Measurements from ENCODE around the gene SETD5.

DNA sequence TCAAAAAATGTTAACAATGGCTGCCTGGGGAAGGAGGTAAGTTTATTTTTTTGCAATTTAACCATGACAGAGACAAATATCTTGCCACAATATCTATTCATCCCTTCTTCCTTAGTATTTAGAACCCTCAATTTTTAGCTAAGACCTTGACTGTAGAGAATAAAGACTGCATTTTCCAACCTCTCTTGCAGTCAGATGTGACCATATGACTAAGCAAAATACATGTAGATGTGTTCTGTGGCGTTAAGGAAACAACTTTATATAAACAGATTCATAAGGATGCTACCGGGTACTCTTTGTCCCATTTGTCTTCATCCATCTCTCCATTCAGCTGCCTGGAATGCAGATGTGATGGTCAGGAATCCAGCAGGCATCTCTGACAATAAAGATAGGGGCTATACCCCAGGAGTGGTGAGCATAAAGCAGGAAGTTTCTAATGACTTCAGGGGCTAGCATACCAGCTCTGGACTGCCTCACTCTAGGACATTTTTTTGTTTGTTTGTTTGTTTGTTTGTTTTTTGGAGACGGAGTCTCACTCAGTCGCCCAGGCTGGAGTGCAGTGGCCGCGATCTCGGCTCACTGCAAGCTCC, 115.1 kb downstream of the SETD5 start:
- TF ChIP-seq, protein P1, sequence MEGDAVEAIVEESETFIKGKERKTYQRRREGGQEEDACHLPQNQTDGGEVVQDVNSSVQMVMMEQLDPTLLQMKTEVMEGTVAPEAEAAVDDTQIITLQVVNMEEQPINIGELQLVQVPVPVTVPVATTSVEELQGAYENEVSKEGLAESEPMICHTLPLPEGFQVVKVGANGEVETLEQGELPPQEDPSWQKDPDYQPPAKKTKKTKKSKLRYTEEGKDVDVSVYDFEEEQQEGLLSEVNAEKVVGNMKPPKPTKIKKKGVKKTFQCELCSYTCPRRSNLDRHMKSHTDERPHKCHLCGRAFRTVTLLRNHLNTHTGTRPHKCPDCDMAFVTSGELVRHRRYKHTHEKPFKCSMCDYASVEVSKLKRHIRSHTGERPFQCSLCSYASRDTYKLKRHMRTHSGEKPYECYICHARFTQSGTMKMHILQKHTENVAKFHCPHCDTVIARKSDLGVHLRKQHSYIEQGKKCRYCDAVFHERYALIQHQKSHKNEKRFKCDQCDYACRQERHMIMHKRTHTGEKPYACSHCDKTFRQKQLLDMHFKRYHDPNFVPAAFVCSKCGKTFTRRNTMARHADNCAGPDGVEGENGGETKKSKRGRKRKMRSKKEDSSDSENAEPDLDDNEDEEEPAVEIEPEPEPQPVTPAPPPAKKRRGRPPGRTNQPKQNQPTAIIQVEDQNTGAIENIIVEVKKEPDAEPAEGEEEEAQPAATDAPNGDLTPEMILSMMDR (conservative IDR thresholded peaks at IDR 0.05), result no peak
- TF ChIP-seq ZFX (IDR thresholded peaks at IDR 0.05), result no peak
